GM10248 (cell line): ENCODE data around the gene NOSIP.
"Not testable (repeated sequence)": the region's sequence is repeated elsewhere in the genome, so short reads cannot be mapped to it uniquely, and the experiment has no call there.

Experiments used
- CTCF ChIA-PET: fragments of 300-600 bp; sonication (Branson Sonifier 250); formaldehyde crosslinking; extraction: SDS; loops from one replicate; lab custom pipeline; 2021; ENCODE audit warnings: antibody characterized with exemption; lab: Yijun Ruan, JAX
- POLR2A ChIA-PET: fragments of 350-650 bp; sonication (Branson Sonifier 250); formaldehyde crosslinking; extraction: SDS; loops from one replicate; lab custom pipeline; 2020; ENCODE audit warnings: antibody characterized with exemption; lab: Yijun Ruan, JAX
- DNase-seq: peaks from one replicate; pipeline ENCODE4 v3.0.0; 2012; ENCODE audit errors: extremely low spot score
- CTCF ChIP-seq: IDR thresholded peaks from 2 replicates; pipeline ENCODE4 v1.5.1; 2012; ENCODE audit warnings: mild to moderate bottlenecking, low read depth; ENCODE audit errors: extremely low read depth, missing control alignments, control extremely low read depth

NOSIP gene, protein sequence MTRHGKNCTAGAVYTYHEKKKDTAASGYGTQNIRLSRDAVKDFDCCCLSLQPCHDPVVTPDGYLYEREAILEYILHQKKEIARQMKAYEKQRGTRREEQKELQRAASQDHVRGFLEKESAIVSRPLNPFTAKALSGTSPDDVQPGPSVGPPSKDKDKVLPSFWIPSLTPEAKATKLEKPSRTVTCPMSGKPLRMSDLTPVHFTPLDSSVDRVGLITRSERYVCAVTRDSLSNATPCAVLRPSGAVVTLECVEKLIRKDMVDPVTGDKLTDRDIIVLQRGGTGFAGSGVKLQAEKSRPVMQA

DNA sequence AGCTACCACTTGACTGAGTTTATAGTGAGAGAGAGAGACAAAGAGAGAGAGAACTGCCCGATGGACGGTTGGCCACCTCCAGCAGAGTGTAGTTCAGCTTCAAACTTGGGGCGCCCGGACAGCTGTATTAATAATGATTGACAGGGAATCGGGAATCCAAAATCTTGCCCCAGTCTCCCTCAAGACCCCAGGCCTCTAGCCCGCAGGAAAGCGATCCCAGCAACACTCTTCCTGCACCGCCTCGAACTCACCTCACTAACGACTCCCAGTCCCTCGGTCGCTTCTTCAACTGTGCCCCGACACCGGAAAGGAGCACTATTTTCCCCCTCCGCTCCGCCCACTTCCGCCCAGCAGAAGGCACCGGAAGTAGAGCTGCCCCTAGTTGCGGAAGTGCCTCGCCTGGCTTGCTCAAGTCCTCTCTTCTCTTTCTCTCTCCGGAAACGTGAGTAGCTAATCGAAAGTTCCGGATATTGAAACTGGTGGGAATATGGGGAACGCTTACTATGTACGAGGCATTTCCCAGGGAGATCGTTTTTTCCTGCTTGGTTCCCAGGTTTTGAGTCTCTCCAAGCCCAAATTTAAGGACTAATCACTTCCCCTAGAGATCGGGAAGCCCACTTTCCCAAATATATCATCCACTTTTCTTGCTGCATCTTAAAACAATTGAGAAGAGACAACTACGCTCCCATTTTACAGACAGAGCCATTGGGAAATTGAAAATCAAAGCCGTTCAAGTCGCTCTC, at the start of gene NOSIP:
Gene NOSIP (minus strand): TSS at position 293 of the 743 bp plus-strand sequence. CDS start 19,865 bp downstream, outside the sequence.
- DNase-seq, result peak; percentile 91
- POLR2A ChIA-PET, result interaction anchor here (0.5 to 1.7 kb wide), 13 partner anchors 10 to 200 kb away, joined by 3 to 11 read pairs (median 4); partner anchors contain the start of genes AP2A1, RRAS and SCAF1
- TF ChIP-seq CTCF, result no peak
- CTCF ChIA-PET, result interaction anchor here (0.7 to 4.6 kb wide), 12 partner anchors 10 to 372 kb away, joined by 3 to 59 read pairs (median 4); no protein-coding TSS in a partner anchor

- CTCF ChIA-PET, result no interaction called here
Observed at GRCh38 chr19:49629659-49630058, 49.3 kb upstream of the NOSIP start.

DNA sequence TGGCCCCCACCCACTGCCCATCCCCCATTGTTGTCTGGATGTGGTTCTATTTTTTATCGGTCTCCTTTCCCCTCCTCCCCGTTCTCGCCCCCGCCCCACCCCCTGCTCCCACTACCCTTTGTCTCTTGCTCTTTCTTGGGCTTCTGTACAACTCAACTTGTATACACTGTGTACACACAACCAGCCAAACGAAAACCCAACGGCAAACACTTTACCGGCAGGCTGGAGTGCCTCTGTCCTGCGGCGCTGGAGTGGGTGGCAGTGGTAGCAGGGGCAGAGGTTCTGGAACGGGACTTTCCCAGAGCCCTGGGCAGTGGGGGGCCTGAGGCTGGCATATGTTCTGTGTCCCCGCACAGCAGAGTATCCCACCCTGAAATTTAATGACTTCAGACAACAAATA, 45.9 kb upstream of the NOSIP start:
- ChIA-PET CTCF (no interaction called here), POLR2A (no interaction called here)
- DNase-seq, result no peak
- TF ChIP-seq CTCF, result no peak

More at GRCh38 chr19:49629659-49630058, 49.3 kb upstream of the NOSIP start:
- no peak for DNase-seq
- POLR2A ChIA-PET, result no interaction called here
- no peak for TF ChIP-seq CTCF

DNA sequence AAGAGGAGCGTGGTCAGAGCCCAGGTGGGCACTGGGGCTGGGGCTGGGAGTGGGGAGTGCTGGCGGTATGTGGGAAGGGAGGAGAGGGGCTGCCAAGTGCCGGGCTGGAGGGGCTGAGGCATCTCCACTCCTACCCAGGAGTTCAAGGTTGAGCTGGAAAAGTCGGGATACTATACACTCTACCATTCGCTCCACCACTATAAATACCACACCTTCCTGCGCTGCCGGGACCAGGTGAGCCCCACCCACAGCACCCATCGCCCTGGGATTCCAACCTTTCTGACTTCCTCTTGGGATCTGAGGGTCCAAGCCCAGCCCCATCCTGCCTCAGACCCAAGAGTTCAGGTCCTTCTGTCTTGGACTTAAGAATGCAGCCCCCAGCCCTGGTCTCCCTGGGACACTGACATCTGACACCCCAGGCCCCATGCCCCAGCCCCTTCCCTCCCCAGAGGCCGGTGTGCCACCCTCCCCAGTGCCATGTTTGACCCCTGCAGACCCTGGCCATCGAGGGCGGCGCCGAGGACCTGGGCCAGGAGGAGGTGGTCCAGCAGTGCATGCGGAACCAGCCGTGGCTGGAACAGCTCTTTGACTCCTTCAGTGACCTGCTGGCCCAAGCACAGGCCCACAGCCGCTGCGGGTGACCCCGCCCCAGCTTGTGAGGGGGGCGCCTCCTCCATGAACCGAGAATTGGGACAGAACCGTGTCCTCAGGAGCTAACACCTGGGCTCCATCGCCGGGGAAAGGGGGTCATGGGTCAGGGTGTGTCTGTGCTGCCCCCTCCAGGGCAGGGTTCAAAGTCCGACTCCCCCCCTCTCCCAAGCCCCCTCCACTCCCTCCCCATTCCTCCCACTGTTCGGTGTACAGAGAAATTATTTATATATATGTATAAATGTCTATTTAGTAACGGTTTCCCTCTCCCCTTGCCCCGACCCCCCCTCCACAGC, 44.9 kb upstream of the NOSIP start:
- CTCF ChIA-PET, result no interaction called here
- POLR2A ChIA-PET, result no interaction called here
- TF ChIP-seq CTCF, result no peak
- DNase-seq, result no peak

DNA sequence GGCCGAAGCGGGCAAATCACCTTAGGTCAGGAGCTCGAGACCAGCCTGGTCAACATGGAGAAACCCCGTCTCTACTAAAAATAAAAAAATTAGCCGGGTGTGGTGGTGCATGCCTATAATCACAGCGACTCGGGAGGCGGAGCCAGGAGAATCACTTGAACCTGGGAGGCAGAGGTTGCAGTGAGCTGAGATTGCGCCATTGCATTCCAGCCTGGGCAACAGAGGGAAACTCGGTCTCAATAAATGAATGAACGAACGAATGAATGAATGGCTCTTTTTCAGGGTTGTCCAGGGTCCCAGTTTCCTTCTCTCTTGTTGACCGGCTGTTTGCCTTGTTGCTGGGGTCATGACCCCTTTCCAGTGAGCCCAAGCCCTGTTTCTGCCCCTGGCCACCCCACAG, 37.5 kb upstream of the NOSIP start:
- CTCF ChIA-PET, result interaction anchor here (1.2 to 1.7 kb wide), 3 partner anchors 11 to 48 kb away, joined by 4 to 9 read pairs (median 4); no protein-coding TSS in a partner anchor
- DNase-seq, POLR2A ChIA-PET: not testable (repeated sequence)

GRCh38 chr19:49616945-49617344, 36.6 kb upstream of the NOSIP start:
- DNase-seq, result no peak
- ChIA-PET CTCF (interaction anchor here (1.7 kb wide), 1 partner anchor 47 kb away, joined by 9 read pairs; no protein-coding TSS in a partner anchor), POLR2A (no interaction called here)
- TF ChIP-seq CTCF, result no peak
